Measurements from ENCODE around the gene LMF1.
A peak's percentile ranks its signal among the peaks of the same experiment; 100 is the strongest.

LMF1 gene

GRCh38 chr16:813204-813915, 157.4 kb downstream of the LMF1 start:
- no peak for DNase-seq (ENCODE audit: low read depth)

- no peak for DNase-seq (ENCODE audit: low read depth)
Observed at GRCh38 chr16:808085-808386, 162.7 kb downstream of the LMF1 start.

- DNase-seq (ENCODE audit: low read depth) = peak; percentile 62
Observed at GRCh38 chr16:807347-808084, 163.3 kb downstream of the LMF1 start.

GRCh38 chr16:805474-805873, 165.3 kb downstream of the LMF1 start:
- DNase-seq (ENCODE audit: low read depth) = no peak

GRCh38 chr16:804193-805048, 166.4 kb downstream of the LMF1 start:
- DNase-seq (ENCODE audit: low read depth) = no peak

GRCh38 chr16:803754-804080, 167.1 kb downstream of the LMF1 start:
- no peak for DNase-seq (ENCODE audit: low read depth)
